CD4-positive, alpha-beta T cell (primary cell): ENCODE data around the gene LBHD2. TPM values are rescaled to one million over a fixed set of nuclear protein-coding genes. Genes with fewer than 3 reads are reported as not detected.
"Not testable (repeated sequence)": the region's sequence is repeated elsewhere in the genome, so short reads cannot be mapped to it uniquely, and the experiment has no call there.

Source experiments
- ATAC-seq: fragments of 200-7000 bp; cut with Tn5 transposase; one replicate; pipeline ENCODE4 v1.10.0; 2022; ENCODE audit warnings: mild to moderate bottlenecking; ENCODE audit not compliant: poor library complexity
- CTCF ChIA-PET: fragments of 350-600 bp; sonication (Branson Sonifier 250); formaldehyde crosslinking; loops from one replicate; lab custom pipeline; 2021; ENCODE audit warnings: antibody characterized with exemption, inconsistent platforms; lab: Charles Lee
- POLR2A ChIA-PET: fragments of 350-600 bp; sonication (Branson Sonifier 250); formaldehyde crosslinking; loops from one replicate; lab custom pipeline; 2021; ENCODE audit warnings: antibody characterized with exemption, inconsistent platforms; lab: Charles Lee
- DNase-seq, 14 experiments: peaks; one replicate each; pipeline ENCODE4 v3.0.0-alpha.2; 2013 to 2020; ENCODE audit warnings: mixed read lengths in 2 of 14
- H3K27ac ChIP-seq, 2 donors: one replicate each; pipeline versions ENCODE4 v1.5.1 to v1.7.0; 2013; ENCODE audit warnings: low read length in 2 of 2, low read depth in 1 of 2, mild to moderate bottlenecking in 1 of 2
- H3K27me3 ChIP-seq, 2 experiments: 1 replicate in 1 of 2; 2 replicates in 1 of 2; pipeline versions ENCODE4 v1.6.1 to v1.7.0; 2013; ENCODE audit warnings: low read length in 2 of 2, control low read depth in 1 of 2, mild to moderate bottlenecking in 1 of 2, moderate library complexity in 1 of 2; ENCODE audit not compliant: insufficient read depth in 2 of 2, control insufficient read depth in 1 of 2
- H3K36me3 ChIP-seq: one replicate; pipeline ENCODE4 v1.6.1; 2013; ENCODE audit warnings: low read length, control low read depth; ENCODE audit not compliant: insufficient read depth
- H3K4me1 ChIP-seq: one replicate; pipeline ENCODE4 v1.6.1; 2013; ENCODE audit warnings: low read length, control low read depth; ENCODE audit not compliant: insufficient read depth
- H3K4me3 ChIP-seq: one replicate; pipeline ENCODE4 v1.5.1; 2013; ENCODE audit warnings: mild to moderate bottlenecking, low read length, moderate library complexity
- H3K9me3 ChIP-seq, 2 experiments: 1 replicate in 1 of 2; 2 replicates in 1 of 2; pipeline versions ENCODE4 v1.6.1 to v1.7.0; 2013; ENCODE audit warnings: low read length in 2 of 2, mild to moderate bottlenecking in 2 of 2, control low read depth in 1 of 2, moderate library complexity in 1 of 2; ENCODE audit not compliant: control insufficient read depth in 1 of 2, insufficient read depth in 1 of 2
- H3K27ac Mint-ChIP-seq: one replicate; pipeline ENCODE4 v1.8.0; 2020; ENCODE audit warnings: mixed read lengths
- H3K27me3 Mint-ChIP-seq: one replicate; pipeline ENCODE4 v1.8.0; 2021; ENCODE audit warnings: mixed read lengths
- H3K36me3 Mint-ChIP-seq: one replicate; pipeline ENCODE4 v1.8.0; 2021; ENCODE audit warnings: low read depth, mixed read lengths
- H3K4me1 Mint-ChIP-seq: one replicate; pipeline ENCODE4 v1.8.0; 2021; ENCODE audit warnings: low read depth, mixed read lengths
- H3K4me3 Mint-ChIP-seq: one replicate; pipeline ENCODE4 v1.8.0; 2020; ENCODE audit warnings: mild to moderate bottlenecking, mixed read lengths
- H3K9me3 Mint-ChIP-seq: one replicate; pipeline ENCODE4 v1.8.0; 2020; ENCODE audit warnings: mixed read lengths
- intact Hi-C, 2 experiments: fragments of 100-400 bp; cut with DNase I in 1 of 2; cut with micrococcal nuclease in 1 of 2; formaldehyde crosslinking; loops; one replicate each; pipeline versions ENCODE4 v1.15.1 to v1.9.0; 2023 to 2025; cut with DNase I, micrococcal nuclease
- total RNA-seq, 174 experiments: library from RNA in 2 of 174; stranded (reverse) in 2 of 174; gene quantifications; one replicate each; pipeline ENCODE4 v1.2.3 and lab custom pipeline; 2021 to 2026
- TF ChIP-seq, protein P1 (sequence below): fragments of 200-600 bp; IDR thresholded peaks from one replicate; pipeline ENCODE4 v1.8.0; 2022; ENCODE audit warnings: antibody characterized with exemption, mild to moderate bottlenecking

Gene LBHD2
- total RNA-seq, 2 experiments from 2014 or later: not detected

DNA sequence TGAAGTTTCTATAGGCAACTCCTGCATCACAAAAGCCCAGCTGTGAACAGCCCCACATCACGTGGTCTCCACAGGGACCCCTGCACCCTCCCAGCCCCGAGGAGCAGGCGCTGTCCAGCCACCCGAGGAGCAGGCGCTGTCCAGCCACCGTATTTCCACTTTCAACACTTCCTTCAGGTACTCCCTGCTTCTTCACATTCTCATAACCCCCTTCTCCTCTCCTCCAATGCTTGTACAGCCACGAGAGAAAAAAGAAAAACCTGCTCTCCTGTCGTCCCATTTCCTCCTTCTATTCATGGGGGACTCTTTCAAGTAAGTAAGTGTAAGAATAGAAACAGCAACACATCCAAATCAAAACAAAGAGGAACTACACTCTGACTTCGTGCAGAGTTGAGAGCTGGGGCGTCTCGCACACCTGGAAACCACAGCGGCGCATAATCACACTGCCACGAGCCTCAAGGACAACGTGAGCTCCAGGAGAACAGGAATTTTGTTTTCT lies 38.6 kb upstream of the LBHD2 start:
- H3K9me3 Mint-ChIP-seq: no peaks in the 10 kb centered on the region
- ATAC-seq (no peak), DNase-seq (no peak)
- ChIA-PET CTCF (no interaction called here), POLR2A (no interaction called here)
- Histone ChIP-seq H3K27me3 (peaks cover 0 to 5% of the 10 kb centered on the region in 2 experiments), H3K4me3 (no peak overlapping the region), H3K9me3 (peaks cover 0 to 10% of the 10 kb centered on the region in 2 experiments), H3K36me3 (no peaks in the 10 kb centered on the region), H3K27ac (no peak overlapping the region), H3K4me1 (peaks cover 3% of the 10 kb centered on the region)
- no peak overlapping the region for H3K27ac Mint-ChIP-seq
- peaks cover 7% of the 10 kb centered on the region for H3K4me1 Mint-ChIP-seq
- H3K27me3 Mint-ChIP-seq: peaks cover 15% of the 10 kb centered on the region
- H3K4me3 Mint-ChIP-seq: no peak overlapping the region
- H3K36me3 Mint-ChIP-seq: peaks cover 7% of the 10 kb centered on the region
- TF ChIP-seq, protein P1, sequence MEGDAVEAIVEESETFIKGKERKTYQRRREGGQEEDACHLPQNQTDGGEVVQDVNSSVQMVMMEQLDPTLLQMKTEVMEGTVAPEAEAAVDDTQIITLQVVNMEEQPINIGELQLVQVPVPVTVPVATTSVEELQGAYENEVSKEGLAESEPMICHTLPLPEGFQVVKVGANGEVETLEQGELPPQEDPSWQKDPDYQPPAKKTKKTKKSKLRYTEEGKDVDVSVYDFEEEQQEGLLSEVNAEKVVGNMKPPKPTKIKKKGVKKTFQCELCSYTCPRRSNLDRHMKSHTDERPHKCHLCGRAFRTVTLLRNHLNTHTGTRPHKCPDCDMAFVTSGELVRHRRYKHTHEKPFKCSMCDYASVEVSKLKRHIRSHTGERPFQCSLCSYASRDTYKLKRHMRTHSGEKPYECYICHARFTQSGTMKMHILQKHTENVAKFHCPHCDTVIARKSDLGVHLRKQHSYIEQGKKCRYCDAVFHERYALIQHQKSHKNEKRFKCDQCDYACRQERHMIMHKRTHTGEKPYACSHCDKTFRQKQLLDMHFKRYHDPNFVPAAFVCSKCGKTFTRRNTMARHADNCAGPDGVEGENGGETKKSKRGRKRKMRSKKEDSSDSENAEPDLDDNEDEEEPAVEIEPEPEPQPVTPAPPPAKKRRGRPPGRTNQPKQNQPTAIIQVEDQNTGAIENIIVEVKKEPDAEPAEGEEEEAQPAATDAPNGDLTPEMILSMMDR: no peak
- intact Hi-C loops: no loop called here

DNA sequence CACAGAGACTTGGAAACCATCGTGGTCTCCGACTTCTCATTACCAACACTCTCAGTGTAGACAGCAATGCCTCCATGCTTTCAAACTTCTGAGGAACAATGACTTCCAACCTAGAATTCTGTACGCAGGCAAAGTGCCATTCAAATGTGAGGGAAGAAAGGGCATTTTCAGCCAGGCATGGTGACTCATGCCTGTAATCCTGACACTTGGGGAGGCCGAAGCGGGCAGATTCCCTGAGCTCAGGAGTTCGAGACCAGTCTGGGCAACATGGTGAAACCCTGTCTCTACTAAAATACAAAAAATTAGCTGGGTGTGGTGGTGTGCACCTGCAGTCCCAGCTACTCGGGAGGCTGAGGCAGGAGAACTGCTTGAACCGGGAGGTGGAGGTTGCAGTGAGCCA lies 36.6 kb upstream of the LBHD2 start:
- H3K27me3 ChIP-seq, CTCF ChIA-PET, H3K27ac Mint-ChIP-seq, H3K9me3 ChIP-seq, H3K4me1 Mint-ChIP-seq, H3K27ac ChIP-seq, intact Hi-C loops, POLR2A ChIA-PET, H3K4me1 ChIP-seq, DNase-seq, H3K9me3 Mint-ChIP-seq, H3K36me3 ChIP-seq, H3K4me3 Mint-ChIP-seq, H3K36me3 Mint-ChIP-seq, ATAC-seq, H3K4me3 ChIP-seq: not testable (repeated sequence)
- peaks cover 15% of the 10 kb centered on the region for H3K27me3 Mint-ChIP-seq

DNA sequence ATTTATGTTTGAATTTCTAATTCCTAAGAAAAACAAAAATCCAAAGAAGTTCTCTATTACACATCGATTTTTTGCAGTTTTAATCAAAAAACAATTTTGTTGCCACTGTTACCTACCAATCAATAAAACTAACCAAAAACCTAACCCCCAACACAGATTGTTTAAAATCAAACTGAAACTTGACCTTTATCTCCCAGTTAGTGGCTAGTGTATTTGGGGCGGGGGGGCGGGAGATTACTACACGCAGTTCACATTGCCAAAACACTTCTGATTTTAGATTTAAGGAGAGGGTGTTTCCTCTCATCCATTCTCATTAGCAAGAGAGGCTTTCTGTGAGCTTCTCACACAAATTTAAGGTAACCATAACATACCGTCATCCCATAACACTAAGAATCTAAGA lies 33.1 kb upstream of the LBHD2 start:
- intact Hi-C loops: no loop called here
- Histone ChIP-seq H3K27me3 (no peaks in the 10 kb centered on the region), H3K4me3 (no peak overlapping the region), H3K27ac (no peak overlapping the region), H3K4me1 (no peaks in the 10 kb centered on the region), H3K36me3 (no peaks in the 10 kb centered on the region), H3K9me3 (no peaks in the 10 kb centered on the region)
- DNase-seq (no peak), ATAC-seq (no peak)
- ChIA-PET POLR2A (no interaction called here), CTCF (no interaction called here)
- H3K27ac Mint-ChIP-seq: no peak overlapping the region
- TF ChIP-seq, protein P1: no peak
- no peaks in the 10 kb centered on the region for H3K36me3 Mint-ChIP-seq
- peaks cover 8% of the 10 kb centered on the region for H3K4me1 Mint-ChIP-seq
- no peaks in the 10 kb centered on the region for H3K9me3 Mint-ChIP-seq
- no peak overlapping the region for H3K4me3 Mint-ChIP-seq
- H3K27me3 Mint-ChIP-seq: peaks cover 7% of the 10 kb centered on the region

DNA sequence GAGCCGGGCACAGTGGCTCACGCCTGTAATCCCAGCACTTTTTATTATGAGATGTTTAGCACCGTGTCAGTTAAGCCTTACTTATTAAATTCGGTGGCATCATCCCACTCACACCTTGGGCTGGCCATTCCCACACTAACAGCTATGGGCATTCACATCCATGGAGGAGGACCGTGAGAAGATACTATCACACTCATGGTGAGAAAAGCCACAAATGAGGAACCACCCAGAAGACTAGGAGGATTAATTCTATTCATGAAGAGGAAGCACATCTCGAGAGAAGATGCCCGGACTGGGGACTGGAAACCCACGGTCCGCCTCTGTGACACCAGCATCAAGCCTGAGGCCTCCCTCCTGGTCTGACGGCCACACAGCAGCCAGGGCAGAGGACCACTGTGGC lies 31.6 kb upstream of the LBHD2 start:
- no peaks in the 10 kb centered on the region for H3K9me3 Mint-ChIP-seq
- TF ChIP-seq, protein P1: no peak
- H3K36me3 ChIP-seq: no peaks in the 10 kb centered on the region
- no peak overlapping the region for H3K27ac Mint-ChIP-seq
- no peaks in the 10 kb centered on the region for H3K9me3 ChIP-seq
- H3K4me1 Mint-ChIP-seq: peaks cover 11% of the 10 kb centered on the region
- no peaks in the 10 kb centered on the region for H3K27me3 ChIP-seq
- no peak overlapping the region for H3K4me3 Mint-ChIP-seq
- H3K4me3 ChIP-seq: no peak overlapping the region
- DNase-seq (no peak), ATAC-seq (no peak)
- peaks cover 7% of the 10 kb centered on the region for H3K27me3 Mint-ChIP-seq
- peaks cover 8% of the 10 kb centered on the region for H3K4me1 ChIP-seq
- intact Hi-C loops: no loop called here
- H3K27ac ChIP-seq: no peak overlapping the region
- CTCF ChIA-PET: no interaction called here
- H3K36me3 Mint-ChIP-seq: no peaks in the 10 kb centered on the region
- POLR2A ChIA-PET: no interaction called here
